Measurements from ENCODE around the gene TRIP12. TPM values are rescaled to one million over a fixed set of nuclear protein-coding genes. Genes with fewer than 3 reads are reported as not detected.

Gene TRIP12
- total and polyA plus RNA-seq, 2 donors (not counting 1 experiment from before 2014, with no cell fraction given), result 30.9 to 274 TPM

- TF ChIP-seq EZH2 (IDR thresholded peaks at IDR 0.05; ENCODE audit: borderline replicate concordance, insufficient read depth, low read depth, low read length, poor library complexity, severe bottlenecking), result no peak
- TF ChIP-seq, protein P1, sequence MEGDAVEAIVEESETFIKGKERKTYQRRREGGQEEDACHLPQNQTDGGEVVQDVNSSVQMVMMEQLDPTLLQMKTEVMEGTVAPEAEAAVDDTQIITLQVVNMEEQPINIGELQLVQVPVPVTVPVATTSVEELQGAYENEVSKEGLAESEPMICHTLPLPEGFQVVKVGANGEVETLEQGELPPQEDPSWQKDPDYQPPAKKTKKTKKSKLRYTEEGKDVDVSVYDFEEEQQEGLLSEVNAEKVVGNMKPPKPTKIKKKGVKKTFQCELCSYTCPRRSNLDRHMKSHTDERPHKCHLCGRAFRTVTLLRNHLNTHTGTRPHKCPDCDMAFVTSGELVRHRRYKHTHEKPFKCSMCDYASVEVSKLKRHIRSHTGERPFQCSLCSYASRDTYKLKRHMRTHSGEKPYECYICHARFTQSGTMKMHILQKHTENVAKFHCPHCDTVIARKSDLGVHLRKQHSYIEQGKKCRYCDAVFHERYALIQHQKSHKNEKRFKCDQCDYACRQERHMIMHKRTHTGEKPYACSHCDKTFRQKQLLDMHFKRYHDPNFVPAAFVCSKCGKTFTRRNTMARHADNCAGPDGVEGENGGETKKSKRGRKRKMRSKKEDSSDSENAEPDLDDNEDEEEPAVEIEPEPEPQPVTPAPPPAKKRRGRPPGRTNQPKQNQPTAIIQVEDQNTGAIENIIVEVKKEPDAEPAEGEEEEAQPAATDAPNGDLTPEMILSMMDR (IDR thresholded peaks at IDR 0.05), result no peak
- no peaks in the 10 kb centered on the region for H3K36me3 ChIP-seq (replicated peaks in 1 of 2; ENCODE audit: control extremely low read depth in 1 of 2, control insufficient read depth in 1 of 2, extremely low read depth in 1 of 2, insufficient read depth in 2 of 2, low read length in 1 of 2)
- Mint-ChIP-seq H3K9me3 (ENCODE audit: insufficient read depth) (no peaks in the 10 kb centered on the region), H3K27ac (no peak overlapping the region), H3K4me1 (peaks cover 12% of the 10 kb centered on the region), H3K4me3 (no peak overlapping the region), H3K27me3 (peaks cover 45% of the 10 kb centered on the region)
- no peaks in the 10 kb centered on the region for H4K20me1 ChIP-seq (ENCODE audit: control insufficient read depth, insufficient read depth, low read length, poor library complexity, severe bottlenecking)
- H3K27me3 ChIP-seq (replicated peaks in 1 of 4; ENCODE audit: control extremely low read depth in 1 of 4, control insufficient read depth in 3 of 4, insufficient read depth in 4 of 4, low read length in 3 of 4), result peaks cover 0 to 46% (median 26%) of the 10 kb centered on the region in 4 experiments
- H3K79me2 ChIP-seq (ENCODE audit: control insufficient read depth, insufficient read depth, low read length), result no peaks in the 10 kb centered on the region
- DNase-seq (no peak), ATAC-seq (ENCODE audit: low read depth) (no peak)
- intact Hi-C loops (cut with micrococcal nuclease), result no loop called here
- POLR2A ChIA-PET, result no interaction called here
- CTCF ChIA-PET, result no interaction called here
- no peak overlapping the region for H3K9ac ChIP-seq (ENCODE audit: low read length)
- no peak overlapping the region for H3K27ac ChIP-seq (ENCODE audit: low read length in 2 of 2)
- WGBS (ENCODE audit: insufficient coverage), result 40% methylated on average over 1 of the region's 2 CpGs
- no peak overlapping the region for H3K4me2 ChIP-seq (replicated peaks; ENCODE audit: low read depth, low read length, poor library complexity, severe bottlenecking)
- peaks cover 0 to 8% (median 1%) of the 10 kb centered on the region in 3 donors for H3K9me3 ChIP-seq (ENCODE audit: control extremely low read depth in 1 of 3, control insufficient read depth in 2 of 3, insufficient read depth in 1 of 3, low read length in 2 of 3)
- no peak overlapping the region for H2AFZ ChIP-seq (ENCODE audit: insufficient read depth, low read depth, low read length, poor library complexity, severe bottlenecking)
- H3K4me3 ChIP-seq (ENCODE audit: control extremely low read depth in 1 of 5, extremely low read depth in 1 of 5, insufficient read depth in 1 of 5, low read depth in 2 of 5, low read length in 4 of 5), result no peak overlapping the region
- H3K4me1 ChIP-seq (ENCODE audit: control insufficient read depth in 2 of 2, insufficient read depth in 2 of 2, low read length in 2 of 2), result peaks cover 22 to 25% of the 10 kb centered on the region in 2 donors
These were observed 203.8 kb downstream of the TRIP12 start for GRCh38 chr2:229718057-229718456.

DNA sequence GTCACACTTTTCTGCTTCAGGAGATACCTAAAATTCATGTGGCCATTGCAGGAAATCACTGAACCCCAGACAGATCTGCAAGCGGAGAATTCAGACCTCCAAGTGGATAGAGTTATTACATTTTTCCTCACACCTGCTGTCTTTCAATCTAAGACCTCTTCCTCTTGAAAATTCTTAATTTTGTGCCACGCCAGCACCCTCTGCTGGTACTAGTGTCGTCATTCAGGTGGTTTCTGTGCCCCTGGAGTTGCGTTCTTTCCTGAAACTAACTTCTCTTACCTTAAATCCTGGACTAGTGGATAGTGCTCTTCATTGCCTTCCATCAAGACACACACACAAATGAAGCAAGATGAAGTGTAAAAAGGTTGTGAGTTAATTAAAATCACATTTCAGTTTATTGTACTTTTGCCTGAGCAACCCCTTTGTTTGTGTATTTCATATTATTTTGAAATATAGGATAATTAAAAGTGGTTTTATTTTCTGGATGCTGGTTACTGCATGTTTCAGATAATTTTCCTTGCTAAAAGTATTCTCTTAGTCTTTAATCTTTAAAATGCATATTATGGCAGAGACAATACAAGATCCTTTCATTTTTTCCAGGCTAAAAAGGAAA, 205.8 kb downstream of the TRIP12 start:
- intact Hi-C loops (cut with micrococcal nuclease), result no loop called here

More for the DNA sequence above, 205.8 kb downstream of the TRIP12 start:
- H2AFZ ChIP-seq (ENCODE audit: insufficient read depth, low read depth, low read length, poor library complexity, severe bottlenecking), result no peak overlapping the region
- DNase-seq, result peak; percentile 46
- ATAC-seq (ENCODE audit: low read depth), result no peak
- WGBS (ENCODE audit: insufficient coverage), result 25% methylated on average over 1 of the region's 4 CpGs
- H3K9ac ChIP-seq (ENCODE audit: low read length), result no peak overlapping the region
- H3K79me2 ChIP-seq (ENCODE audit: control insufficient read depth, insufficient read depth, low read length), result no peaks in the 10 kb centered on the region
- ChIA-PET CTCF (interaction anchor here (0.7 kb wide), 1 partner anchor 1825 kb away, joined by 3 read pairs; no protein-coding TSS in a partner anchor), POLR2A (no interaction called here)
- H3K36me3 ChIP-seq (replicated peaks in 1 of 2; ENCODE audit: control extremely low read depth in 1 of 2, control insufficient read depth in 1 of 2, extremely low read depth in 1 of 2, insufficient read depth in 2 of 2, low read length in 1 of 2), result no peaks in the 10 kb centered on the region
- no peak overlapping the region for H3K4me2 ChIP-seq (replicated peaks; ENCODE audit: low read depth, low read length, poor library complexity, severe bottlenecking)
- Mint-ChIP-seq H3K4me3 (peak overlapping the region; percentile 51), H3K9me3 (ENCODE audit: insufficient read depth) (peaks cover 4% of the 10 kb centered on the region), H3K4me1 (peaks cover 16% of the 10 kb centered on the region), H3K27ac (no peak overlapping the region), H3K27me3 (peaks cover 65% of the 10 kb centered on the region)
- H4K20me1 ChIP-seq (ENCODE audit: control insufficient read depth, insufficient read depth, low read length, poor library complexity, severe bottlenecking), result no peaks in the 10 kb centered on the region
- TF ChIP-seq, protein P1 (IDR thresholded peaks at IDR 0.05), result peak; percentile 53
- no peak for TF ChIP-seq EZH2 (IDR thresholded peaks at IDR 0.05; ENCODE audit: borderline replicate concordance, insufficient read depth, low read depth, low read length, poor library complexity, severe bottlenecking)
- H3K4me1 ChIP-seq (ENCODE audit: control insufficient read depth in 2 of 2, insufficient read depth in 2 of 2, low read length in 2 of 2), result peaks cover 22 to 25% of the 10 kb centered on the region in 2 donors
- H3K27ac ChIP-seq (ENCODE audit: low read length in 2 of 2), result no peak overlapping the region
- H3K9me3 ChIP-seq (ENCODE audit: control extremely low read depth in 1 of 3, control insufficient read depth in 2 of 3, insufficient read depth in 1 of 3, low read length in 2 of 3), result peaks cover 0 to 8% (median 0%) of the 10 kb centered on the region in 3 donors
- peaks cover 0 to 64% (median 46%) of the 10 kb centered on the region in 4 experiments for H3K27me3 ChIP-seq (replicated peaks in 1 of 4; ENCODE audit: control extremely low read depth in 1 of 4, control insufficient read depth in 3 of 4, insufficient read depth in 4 of 4, low read length in 3 of 4)
- H3K4me3 ChIP-seq (ENCODE audit: control extremely low read depth in 1 of 5, extremely low read depth in 1 of 5, insufficient read depth in 1 of 5, low read depth in 2 of 5, low read length in 4 of 5), result no peak overlapping the region
